Common myeloid progenitor, CD34-positive (primary cell): Measurements from ENCODE around the gene MNX1.

Source experiments
- CTCF ChIA-PET: fragments of 350-600 bp; sonication (Branson Sonifier 250); formaldehyde crosslinking; loops from one replicate; lab custom pipeline; 2021; ENCODE audit warnings: antibody characterized with exemption; lab: Charles Lee
- POLR2A ChIA-PET: fragments of 350-600 bp; sonication (Branson Sonifier 250); formaldehyde crosslinking; loops from one replicate; lab custom pipeline; 2021; ENCODE audit warnings: antibody characterized with exemption; lab: Charles Lee
- DNase-seq, 3 donors: peaks; one replicate each; pipeline versions ENCODE4 v3.0.0 to v3.0.0-alpha.2; 2013
- H3K27ac ChIP-seq, 2 experiments: 1 replicate in 1 of 2; 2 replicates in 1 of 2; pipeline ENCODE4 v1.7.0; 2013; ENCODE audit warnings: inconsistent platforms in 2 of 2, low read length in 2 of 2, mild to moderate bottlenecking in 2 of 2, low read depth in 1 of 2, moderate library complexity in 1 of 2; ENCODE audit not compliant: severe bottlenecking in 2 of 2, insufficient read depth in 1 of 2, poor library complexity in 1 of 2
- H3K27me3 ChIP-seq, 5 experiments: replicated peaks in 2 of 5; 1 replicate in 3 of 5; 2 replicates in 2 of 5; pipeline versions ENCODE4 v1.6.1 to v1.7.0; 2013; ENCODE audit warnings: low read length in 4 of 5, mild to moderate bottlenecking in 2 of 5, moderate library complexity in 2 of 5, inconsistent platforms in 1 of 5; ENCODE audit not compliant: insufficient read depth in 5 of 5, control insufficient read depth in 4 of 5
- H3K36me3 ChIP-seq, 4 experiments: 1 replicate in 2 of 4; 2 replicates in 2 of 4; pipeline versions ENCODE4 v1.6.1 to v1.7.0; 2013; ENCODE audit warnings: low read length in 3 of 4, control low read depth in 1 of 4, mild to moderate bottlenecking in 1 of 4; ENCODE audit not compliant: control insufficient read depth in 4 of 4, insufficient read depth in 4 of 4
- H3K4me1 ChIP-seq, 4 experiments: 1 replicate in 3 of 4; 2 replicates in 1 of 4; pipeline versions ENCODE4 v1.6.1 to v1.7.1; 2013; ENCODE audit warnings: low read length in 3 of 4, mild to moderate bottlenecking in 3 of 4, control low read depth in 1 of 4, inconsistent platforms in 1 of 4, moderate library complexity in 1 of 4; ENCODE audit not compliant: control insufficient read depth in 4 of 4, insufficient read depth in 4 of 4; ENCODE audit errors: control extremely low read depth in 1 of 4
- H3K4me3 ChIP-seq, 7 experiments: 1 replicate in 4 of 7; 2 replicates in 3 of 7; pipeline versions ENCODE4 v1.5.1 to v1.7.0; 2013; ENCODE audit warnings: mild to moderate bottlenecking in 7 of 7, low read length in 6 of 7, moderate library complexity in 6 of 7, inconsistent platforms in 2 of 7, low read depth in 2 of 7, control low read depth in 1 of 7; ENCODE audit not compliant: insufficient read depth in 4 of 7, control insufficient read depth in 1 of 7; ENCODE audit errors: extremely low read depth in 1 of 7
- H3K9me3 ChIP-seq, 5 experiments: 1 replicate in 4 of 5; 2 replicates in 1 of 5; pipeline versions ENCODE4 v1.6.1 to v1.7.1; 2013; ENCODE audit warnings: low read length in 4 of 5, mild to moderate bottlenecking in 2 of 5, inconsistent platforms in 1 of 5, low read depth in 1 of 5, moderate library complexity in 1 of 5; ENCODE audit not compliant: control insufficient read depth in 4 of 5, insufficient read depth in 2 of 5; ENCODE audit errors: control extremely low read depth in 1 of 5
- WGBS: methylation state at CpG from one replicate; pipeline ENCODE4 v1.1.5; 2013; ENCODE audit not compliant: insufficient coverage; 5-methylcytosine and 5-hydroxymethylcytosine counted together

The MNX1 gene

DNA sequence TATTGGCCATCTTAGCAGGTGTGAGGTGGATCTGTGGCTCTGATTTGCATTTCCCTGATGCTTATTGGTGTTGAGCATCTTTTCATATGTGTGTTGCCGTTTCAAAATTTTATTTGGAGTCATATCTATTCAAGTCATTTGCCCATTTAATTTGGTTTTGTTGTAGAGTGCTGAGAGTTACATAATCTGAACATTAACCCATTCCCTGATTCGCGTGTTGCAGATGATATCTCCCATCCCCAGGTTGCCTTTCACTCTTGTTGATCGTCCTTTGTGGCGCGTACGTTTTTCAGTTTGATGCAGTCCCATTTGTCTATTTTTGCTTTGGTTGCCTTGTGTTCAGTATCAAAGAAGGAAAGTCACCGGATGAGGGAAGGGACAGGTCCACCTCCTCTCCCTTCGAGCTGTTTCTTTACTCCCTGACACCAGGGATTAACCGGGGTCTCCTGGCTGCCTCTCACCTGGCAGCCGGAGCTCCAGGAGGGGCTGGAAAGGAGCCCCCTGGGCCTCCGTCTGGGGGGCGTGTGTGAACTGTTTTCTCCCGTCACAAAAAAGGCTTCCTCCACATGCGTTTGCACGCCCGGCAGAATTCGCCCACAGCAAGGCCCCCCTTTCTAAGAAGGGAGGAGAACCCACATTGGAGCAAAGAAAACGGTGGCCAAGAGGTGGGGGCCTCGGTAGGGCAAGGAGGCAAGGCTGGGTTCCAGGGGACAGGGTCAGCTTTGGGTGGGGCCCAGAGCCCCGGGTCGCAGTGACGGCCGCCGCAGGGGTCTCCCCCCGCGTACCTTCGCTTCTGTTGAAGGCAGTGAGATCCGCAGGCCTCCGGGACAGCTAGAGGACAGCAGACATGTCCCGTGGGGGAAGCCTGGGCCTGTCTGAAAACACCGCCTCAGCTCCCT is 8.3 kb downstream of the MNX1 start:
- ChIA-PET POLR2A (no interaction called here), CTCF (interaction anchor here (1.1 to 2.5 kb wide), 2 partner anchors 11 to 22 kb away, joined by 3 to 11 read pairs; no protein-coding TSS in a partner anchor)
- Histone ChIP-seq H3K4me1 (peaks cover 0 to 32% (median 18%) of the 10 kb centered on the region in 4 experiments), H3K4me3 (no peak overlapping the region), H3K27ac (no peak overlapping the region), H3K36me3 (no peaks in the 10 kb centered on the region), H3K9me3 (peaks cover 0 to 4% (median 0%) of the 10 kb centered on the region in 5 experiments), H3K27me3 (peaks cover 15 to 100% (median 58%) of the 10 kb centered on the region in 5 experiments)
- 10% methylated on average over 26 of the region's 32 CpGs for WGBS
- no peak for DNase-seq

DNA sequence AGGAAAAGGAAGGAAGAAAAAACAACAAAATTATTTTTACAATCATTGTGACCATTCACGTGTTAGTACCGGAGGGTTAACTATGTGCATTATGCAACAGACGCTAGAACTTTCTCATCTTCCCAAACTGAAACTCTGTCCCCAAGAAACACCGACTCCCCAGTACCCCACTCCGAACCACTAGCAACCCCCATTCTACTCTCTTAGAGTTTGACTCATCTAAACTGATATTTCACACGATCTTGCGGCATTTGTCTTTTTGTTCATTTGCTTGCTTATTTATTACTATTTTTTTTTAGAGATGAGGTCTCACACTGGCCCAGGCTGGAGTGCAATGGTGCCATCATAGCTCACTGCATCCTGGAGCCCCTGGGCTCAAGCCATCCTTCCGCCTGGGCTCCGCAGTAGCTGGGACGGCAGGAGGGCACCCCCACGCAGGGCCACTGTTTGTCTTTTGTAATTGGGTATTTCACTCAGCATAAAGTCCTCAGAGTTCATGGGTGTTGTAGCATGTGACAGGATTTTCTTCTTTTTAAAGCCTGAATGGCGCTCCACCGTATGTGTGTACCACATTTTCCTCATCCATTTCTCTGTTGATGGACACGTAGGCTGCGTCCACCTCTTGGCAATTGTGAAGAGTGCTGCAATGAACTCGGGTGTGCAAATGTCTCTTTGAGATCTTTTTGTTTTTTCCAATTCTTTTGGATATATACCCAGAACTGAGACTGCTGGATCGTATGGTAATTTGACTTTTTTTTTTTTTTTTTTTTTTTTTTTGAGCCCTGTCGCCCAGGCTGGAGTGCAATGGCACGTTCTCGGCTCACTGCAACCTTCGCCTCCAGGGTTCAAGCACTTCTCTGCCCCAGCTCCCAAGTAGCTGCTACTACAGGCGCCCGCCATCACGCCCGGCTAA is 9.5 kb downstream of the MNX1 start:
- Histone ChIP-seq H3K4me3 (no peak overlapping the region), H3K9me3 (peaks cover 0 to 9% (median 0%) of the 10 kb centered on the region in 5 experiments), H3K36me3 (no peaks in the 10 kb centered on the region), H3K27me3 (peaks cover 15 to 100% (median 61%) of the 10 kb centered on the region in 5 experiments), H3K4me1 (peaks cover 0 to 31% (median 18%) of the 10 kb centered on the region in 4 experiments), H3K27ac (no peak overlapping the region)
- CTCF ChIA-PET = interaction anchor here (1.0 to 2.5 kb wide), 2 partner anchors 13 to 31 kb away, joined by 3 to 11 read pairs; no protein-coding TSS in a partner anchor
- POLR2A ChIA-PET = no interaction called here
- 7% methylated on average over 9 of the region's 25 CpGs for WGBS
- no peak for DNase-seq

DNA sequence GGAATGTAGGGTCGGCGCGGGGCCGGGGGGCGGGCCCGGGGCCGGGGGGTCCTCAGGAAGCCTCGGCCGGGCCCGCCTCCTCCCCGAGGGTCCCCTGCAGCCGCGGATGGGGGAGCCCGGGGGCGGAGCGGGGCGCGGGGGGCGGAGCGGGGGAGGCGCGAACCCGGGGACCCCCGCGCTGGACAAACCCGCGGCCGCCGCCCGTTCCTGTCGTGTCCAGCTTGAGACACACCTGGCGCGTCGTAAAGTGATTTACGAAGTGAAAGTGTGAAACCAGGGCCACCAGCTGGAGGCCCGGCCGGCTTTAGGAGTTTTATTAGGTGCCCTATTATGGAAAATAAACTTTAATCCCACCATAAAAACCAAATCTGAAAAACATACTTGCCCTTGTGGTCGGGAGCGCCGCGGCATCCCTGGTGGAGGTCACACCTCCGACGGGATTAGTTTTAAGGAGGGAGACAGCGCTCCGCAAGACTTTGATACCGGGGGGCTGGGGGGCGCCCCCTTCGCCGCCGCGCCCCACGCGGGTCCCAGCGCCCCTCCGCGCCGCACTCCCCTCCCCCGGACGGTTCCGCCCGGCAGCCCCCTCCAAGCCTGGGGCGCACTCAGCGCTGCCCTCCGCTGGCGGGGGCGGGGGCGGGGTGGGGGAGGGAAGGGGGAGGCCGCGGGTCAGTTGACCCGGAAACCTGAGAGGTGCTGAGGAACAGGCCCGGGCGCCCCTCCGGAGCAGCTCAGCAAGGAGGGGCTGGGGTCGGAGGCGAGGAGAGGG is 10.3 kb downstream of the MNX1 start:
- Histone ChIP-seq H3K4me3 (peak overlapping the region in 5 of 7 experiments; percentile 41 to 66 (median 53)), H3K27ac (no peak overlapping the region), H3K36me3 (no peaks in the 10 kb centered on the region), H3K4me1 (peaks cover 0 to 26% (median 15%) of the 10 kb centered on the region in 4 experiments), H3K9me3 (peaks cover 0 to 9% (median 0%) of the 10 kb centered on the region in 5 experiments), H3K27me3 (peaks cover 17 to 100% (median 61%) of the 10 kb centered on the region in 5 experiments)
- CTCF ChIA-PET = interaction anchor here (1.0 to 2.5 kb wide), 2 partner anchors 14 to 31 kb away, joined by 3 to 11 read pairs; no protein-coding TSS in a partner anchor
- POLR2A ChIA-PET = no interaction called here
- WGBS = under 1% methylated on average over 22 of the region's 75 CpGs
- no peak for DNase-seq

DNA sequence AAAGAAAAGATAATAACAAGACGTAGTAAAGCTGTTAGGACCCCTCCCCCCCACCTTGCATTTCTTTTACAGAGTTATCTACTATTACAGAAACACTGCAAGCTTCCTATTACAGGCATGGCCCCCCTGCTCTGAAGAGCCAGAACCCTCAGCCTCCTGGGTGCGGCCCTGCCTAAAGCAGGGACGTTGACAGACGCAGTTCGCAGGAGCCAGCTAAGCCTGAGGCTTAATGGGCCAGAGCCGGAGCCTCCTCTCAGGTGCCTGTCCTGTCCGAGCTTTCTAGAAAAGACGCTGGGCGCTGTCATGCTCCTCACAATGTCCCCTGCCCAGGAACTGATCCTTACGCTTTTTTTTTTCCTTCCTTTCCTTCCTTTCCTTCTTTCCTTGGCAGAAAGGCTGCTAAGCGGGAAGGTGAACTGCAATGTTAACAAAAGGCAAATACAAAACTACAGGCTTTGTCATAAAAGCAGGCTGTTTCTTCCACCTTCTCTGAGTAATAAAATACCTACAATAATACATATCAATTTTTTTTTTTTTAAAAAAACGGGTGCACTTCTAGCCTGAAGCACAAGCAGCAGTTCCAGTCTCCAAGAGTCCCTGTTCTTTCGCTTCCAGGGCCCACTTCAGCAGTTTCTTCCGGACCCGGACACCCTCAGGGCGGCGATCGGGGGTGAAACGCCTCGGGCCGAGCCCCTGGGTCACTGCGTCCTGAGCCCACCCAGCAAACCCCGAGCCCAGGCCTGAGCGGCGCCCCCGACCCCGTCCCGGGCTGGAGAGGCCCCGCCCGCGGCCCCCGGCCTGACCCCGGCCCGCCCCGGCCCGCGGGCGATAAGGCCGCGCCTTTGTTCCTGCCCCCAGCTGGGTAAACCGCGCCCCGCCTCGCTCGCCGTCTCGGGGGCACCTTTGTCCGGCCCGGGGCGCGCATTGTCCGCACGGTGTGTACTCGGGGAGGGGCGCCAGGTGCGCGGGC is 11.2 kb downstream of the MNX1 start:
- ChIA-PET POLR2A (no interaction called here), CTCF (no interaction called here)
- peaks cover 17 to 98% (median 53%) of the 10 kb centered on the region in 5 experiments for H3K27me3 ChIP-seq
- no peak overlapping the region for H3K27ac ChIP-seq
- peaks cover 0 to 20% (median 12%) of the 10 kb centered on the region in 4 experiments for H3K4me1 ChIP-seq
- H3K4me3 ChIP-seq = peak overlapping the region in 5 of 7 experiments; percentile 0 to 66 (median 43)
- H3K36me3 ChIP-seq = no peaks in the 10 kb centered on the region
- H3K9me3 ChIP-seq = peaks cover 0 to 9% (median 0%) of the 10 kb centered on the region in 5 experiments
- no peak for DNase-seq
- WGBS = 4% methylated on average over 40 of the region's 57 CpGs

DNA sequence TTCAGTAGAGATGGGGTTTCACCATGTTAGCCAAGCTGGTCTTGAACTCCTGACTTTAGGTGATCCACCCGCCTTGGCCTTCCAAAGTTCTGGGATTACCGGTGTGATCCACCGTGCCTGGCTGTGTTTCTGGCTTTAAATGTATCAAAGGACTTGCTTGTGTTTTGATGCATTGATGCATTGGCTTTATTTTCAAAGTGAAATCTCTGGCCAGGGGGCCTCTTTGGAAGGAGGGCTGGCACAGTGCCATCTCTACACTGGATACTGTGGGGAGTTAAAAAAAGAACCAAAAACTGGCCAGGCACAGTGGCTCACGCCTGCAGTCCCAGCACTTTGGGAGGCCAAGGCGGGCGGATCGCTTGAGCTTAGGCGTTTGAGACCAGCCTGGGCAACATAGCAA is 16.0 kb downstream of the MNX1 start:
- H3K9me3 ChIP-seq = peaks cover 0 to 9% (median 0%) of the 10 kb centered on the region in 5 experiments
- peaks cover 0 to 6% (median 3%) of the 10 kb centered on the region in 4 experiments for H3K4me1 ChIP-seq
- no peak for DNase-seq
- CTCF ChIA-PET = interaction anchor here (1.0 kb wide), 1 partner anchor 8 kb away, joined by 3 read pairs; no protein-coding TSS in a partner anchor
- H3K27ac ChIP-seq = no peak overlapping the region
- POLR2A ChIA-PET = no interaction called here
- WGBS = 98% methylated on average over 4 of the region's 8 CpGs
- no peak overlapping the region for H3K4me3 ChIP-seq
- no peaks in the 10 kb centered on the region for H3K36me3 ChIP-seq
- H3K27me3 ChIP-seq = peaks cover 7 to 87% (median 38%) of the 10 kb centered on the region in 5 experiments
